HG03565 (cell line): ENCODE results near the gene TSPAN1.
A peak's percentile ranks its signal among the peaks of the same experiment; 100 is the strongest.

Experiments used
- ATAC-seq: cut with Tn5 transposase; IDR thresholded peaks from one replicate; pipeline ENCODE4 v1.9.1; 2021; ENCODE audit warnings: mild to moderate bottlenecking, moderate library complexity; ENCODE audit not compliant: unreplicated experiment

The TSPAN1 gene

DNA sequence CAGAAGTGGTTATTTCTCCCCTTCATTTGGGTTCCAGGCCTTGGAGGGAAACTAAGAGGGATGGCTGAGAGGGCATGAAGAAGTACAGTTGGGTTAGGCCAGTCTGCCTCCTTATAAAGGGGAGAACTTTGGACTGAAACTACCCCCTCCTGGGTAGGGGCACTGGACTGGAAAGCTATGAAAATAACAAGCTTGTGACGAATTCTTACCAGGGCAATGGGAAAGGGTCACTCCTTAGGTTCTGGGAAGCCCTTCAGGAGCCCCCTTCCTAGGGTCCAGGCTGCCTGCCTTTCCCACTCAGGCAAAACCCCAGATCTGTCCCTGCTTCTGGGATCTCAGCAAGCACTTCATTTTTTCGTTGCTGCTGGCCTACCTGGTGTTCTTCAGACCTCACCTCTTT, 11.2 kb downstream of the TSPAN1 start:
- no peak for ATAC-seq

- ATAC-seq = no peak
These were observed 12.4 kb downstream of the TSPAN1 start for GRCh38 chr1:46187106-46187869.

- ATAC-seq = no peak
These were observed 13.6 kb downstream of the TSPAN1 start for GRCh38 chr1:46188295-46189030.

- ATAC-seq = no peak
These were observed 15.7 kb downstream of the TSPAN1 start for GRCh38 chr1:46190539-46190938.

GRCh38 chr1:46191033-46191701, 16.3 kb downstream of the TSPAN1 start:
- ATAC-seq = no peak

DNA sequence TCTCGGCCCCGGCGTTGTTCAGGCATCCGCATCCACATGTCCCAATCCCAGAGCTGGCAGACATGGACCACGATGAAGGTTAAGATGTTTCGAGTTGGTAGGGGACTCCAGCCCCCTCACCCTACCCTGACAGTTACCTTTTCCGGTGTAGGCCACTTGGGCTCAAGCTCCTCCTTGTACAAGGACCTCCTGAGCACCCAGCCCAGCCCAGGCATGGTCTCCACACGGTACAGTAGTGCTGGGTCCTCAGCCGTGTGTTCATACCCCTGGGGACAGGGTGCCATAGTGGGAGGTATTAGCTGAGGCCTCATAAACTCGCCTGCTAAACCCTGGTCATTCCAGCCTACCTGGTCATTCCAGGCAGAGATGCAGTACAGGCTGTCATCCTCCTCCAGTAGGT, 17.3 kb downstream of the TSPAN1 start:
- ATAC-seq = no peak

DNA sequence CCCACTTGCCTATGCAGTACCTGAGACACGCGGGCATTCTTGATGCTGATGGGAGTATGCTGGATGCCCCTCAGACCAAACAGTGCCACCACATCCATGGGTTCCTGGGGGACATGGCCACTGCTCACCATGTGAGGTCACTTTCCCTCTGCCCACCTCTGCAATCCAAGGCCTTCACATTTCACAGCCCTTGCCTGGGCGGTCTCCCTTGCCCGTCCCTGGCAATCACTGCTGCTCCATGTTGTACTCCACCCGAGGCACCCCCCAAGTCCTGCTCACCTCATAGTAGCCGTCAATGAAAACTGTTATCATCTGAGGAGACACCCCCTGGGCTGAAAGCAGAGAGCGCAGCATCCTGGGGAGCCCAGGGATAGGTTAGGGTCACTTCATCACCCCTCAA, 18.4 kb downstream of the TSPAN1 start:
- ATAC-seq = no peak

DNA sequence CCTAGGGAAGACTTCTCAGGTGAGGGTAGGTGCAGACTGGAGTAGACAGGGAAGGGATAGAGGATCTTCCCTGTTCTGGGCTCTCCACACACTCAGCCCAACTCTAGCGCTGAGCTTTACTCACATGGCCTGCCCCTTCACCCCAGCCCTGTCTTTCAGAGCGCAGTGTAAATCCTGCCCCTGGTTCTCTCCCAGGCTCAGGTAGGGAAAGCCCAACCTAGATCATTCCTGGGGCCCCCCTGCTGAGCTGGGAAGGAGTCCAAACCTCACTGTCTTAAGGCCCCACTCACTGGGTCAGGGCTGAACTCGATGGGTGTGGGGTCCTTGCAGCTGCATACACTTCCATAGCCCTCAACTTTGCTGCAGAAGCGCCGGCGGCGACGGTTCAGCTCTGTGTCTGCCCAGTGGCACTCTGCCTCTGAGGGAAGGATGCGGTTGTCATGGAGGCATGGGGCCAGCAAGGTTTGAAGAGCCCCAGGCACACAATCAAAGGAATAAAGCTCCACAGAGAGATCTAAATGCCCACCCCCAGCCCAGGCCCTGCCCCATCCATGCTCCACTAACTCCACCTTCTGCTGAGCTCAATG, 19.2 kb downstream of the TSPAN1 start:
- no peak for ATAC-seq

- no peak for ATAC-seq
These were observed 19.8 kb downstream of the TSPAN1 start for GRCh38 chr1:46194641-46195193.

DNA sequence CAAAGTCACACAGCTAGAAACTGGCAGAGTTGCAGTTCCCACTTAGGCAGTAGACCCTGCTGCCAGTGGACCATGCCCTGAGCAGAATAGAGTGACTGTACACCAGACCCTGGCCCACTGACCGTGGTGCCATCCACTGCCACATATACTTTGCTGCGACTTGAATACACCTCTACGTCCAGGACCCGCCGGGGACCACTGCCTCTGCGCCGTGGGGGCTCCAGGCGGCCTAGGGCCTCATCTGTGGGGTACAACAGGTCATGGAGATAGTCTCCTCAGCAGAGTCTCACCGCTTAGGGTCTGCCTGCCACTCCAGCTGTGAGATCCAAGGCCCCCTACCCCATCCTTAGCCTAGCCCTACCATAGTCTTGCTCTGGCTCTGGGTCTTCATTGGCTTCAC, 21.7 kb downstream of the TSPAN1 start:
- ATAC-seq = no peak

- no peak for ATAC-seq
These were observed 22.7 kb downstream of the TSPAN1 start for GRCh38 chr1:46197560-46197963.

GRCh38 chr1:46197964-46198811, 23.3 kb downstream of the TSPAN1 start, which contains the start of gene POMGNT1:
Gene POMGNT1 (minus strand): TSS chr1:46198434. CDS start chr1:46197821, 613 bp downstream.
- peak; percentile 64 for ATAC-seq

- no peak for ATAC-seq
These were observed 24.4 kb downstream of the TSPAN1 start for GRCh38 chr1:46199233-46199749.

DNA sequence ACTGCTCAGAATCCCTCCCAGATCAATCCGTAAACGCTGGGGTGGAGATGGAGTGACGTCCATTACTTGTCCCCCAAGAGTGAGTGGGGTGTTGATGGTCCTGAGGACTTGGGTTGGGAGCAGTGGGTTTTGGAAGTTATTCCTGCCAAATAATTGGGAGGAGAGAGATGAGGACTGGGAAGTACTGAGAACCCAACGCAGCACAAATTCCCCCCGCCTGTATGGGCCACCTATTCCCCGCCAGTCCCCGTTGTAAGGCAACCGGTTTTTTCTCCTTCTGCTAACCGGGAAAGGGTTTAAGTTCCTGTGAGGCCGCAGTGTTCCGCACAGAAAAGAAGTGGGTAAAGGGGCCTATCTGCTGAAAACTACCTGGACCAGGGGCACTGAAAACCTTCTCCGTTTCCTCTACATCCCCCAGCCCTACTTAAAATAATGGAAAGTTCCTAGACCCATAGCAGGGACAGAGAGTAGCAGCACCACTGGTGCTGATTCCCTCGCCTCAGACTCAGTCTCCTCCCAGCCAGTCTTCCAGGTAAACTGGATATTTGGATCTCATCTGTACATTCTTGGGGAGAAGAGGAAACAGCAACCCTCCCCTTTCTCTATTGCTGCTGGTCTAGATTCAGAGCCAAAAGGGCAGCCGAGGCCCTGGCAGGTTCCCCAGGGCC, 29.0 kb downstream of the TSPAN1 start:
- ATAC-seq = no peak

GRCh38 chr1:46204406-46204742, 29.5 kb downstream of the TSPAN1 start:
- ATAC-seq = no peak

GRCh38 chr1:46205141-46205540, 30.3 kb downstream of the TSPAN1 start:
- ATAC-seq = no peak

GRCh38 chr1:46205791-46206190, 30.9 kb downstream of the TSPAN1 start:
- no peak for ATAC-seq

DNA sequence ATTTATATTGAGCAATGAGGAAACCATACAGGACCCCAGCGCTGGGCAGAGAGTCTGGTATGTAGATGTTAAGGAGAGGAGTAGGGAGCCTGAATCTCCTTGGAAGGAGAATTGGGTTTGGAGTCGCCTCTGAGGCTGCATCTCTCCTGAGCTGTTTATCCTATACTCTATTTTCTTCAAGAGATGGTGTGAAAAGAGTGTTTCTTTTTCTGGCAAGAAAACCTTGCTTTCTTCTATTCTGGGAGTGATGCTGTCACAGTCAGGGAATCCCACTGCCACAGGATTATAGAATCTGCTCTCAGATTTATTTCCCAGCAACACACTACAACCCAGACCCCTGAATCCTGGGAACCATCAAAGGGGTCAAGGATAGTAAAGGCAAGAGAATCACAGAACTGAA, 31.5 kb downstream of the TSPAN1 start:
- no peak for ATAC-seq

DNA sequence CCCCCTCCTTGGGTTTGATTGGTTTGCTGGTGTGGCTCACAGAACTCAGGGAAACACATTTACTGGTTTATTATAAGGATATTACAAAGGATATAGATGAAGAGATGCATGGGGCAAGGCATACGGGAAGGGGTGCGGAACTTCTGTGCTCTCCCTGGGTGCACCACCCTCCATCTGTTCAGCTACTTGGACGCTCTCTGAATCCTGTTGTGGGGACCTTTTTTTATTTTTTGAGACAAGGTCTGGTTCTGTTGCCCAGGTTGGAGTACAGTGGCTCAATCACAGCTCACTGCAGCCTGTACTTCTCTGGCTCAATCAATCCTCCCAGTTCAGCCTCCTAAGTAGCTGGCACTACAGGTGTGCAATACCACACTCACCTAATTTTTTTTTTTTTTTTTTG, 35.7 kb downstream of the TSPAN1 start:
- no peak for ATAC-seq

DNA sequence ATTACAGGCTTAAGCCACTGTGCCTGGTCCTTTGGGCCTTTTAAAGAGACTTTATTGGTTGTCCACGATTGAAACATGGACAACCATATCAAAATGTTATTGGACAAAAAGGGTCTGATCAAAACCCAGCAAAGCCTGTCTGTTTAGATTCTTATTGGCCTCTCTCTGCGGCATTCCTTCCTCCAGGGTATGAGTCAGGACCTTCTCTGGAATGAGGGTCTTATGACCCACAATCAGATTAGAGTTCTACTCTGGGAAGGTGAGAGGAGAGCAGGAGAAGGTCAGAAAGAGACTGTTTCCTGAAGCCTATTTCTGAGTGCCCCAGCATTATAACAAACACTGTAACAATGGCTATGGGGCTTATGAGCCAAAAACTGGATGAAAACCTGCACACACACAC, 36.2 kb downstream of the TSPAN1 start:
- no peak for ATAC-seq
